ENCODE measurements around the gene ANKRD63. TPM values are rescaled to one million over a fixed set of nuclear protein-coding genes. Genes with fewer than 3 reads are reported as not detected.

ANKRD63 gene
- total and polyA plus RNA-seq, 2 donors (not counting 1 experiment from before 2014, with no cell fraction given) = 0.25 TPM; not detected in 1

GRCh38 chr15:40305281-40305680, 22.4 kb upstream of the ANKRD63 start:
- ChIA-PET POLR2A (interaction anchor here (1.5 kb wide), 1 partner anchor 18 kb away, joined by 4 read pairs; the partner anchor contains the start of gene INAFM2), CTCF (interaction anchor here (0.8 to 14.9 kb wide), 5 partner anchors 14 to 35 kb away, joined by 3 to 204 read pairs (median 5); partner anchors contain the start of gene CCDC9B)
- Histone ChIP-seq H2AFZ (ENCODE audit: insufficient read depth, low read depth, low read length, poor library complexity, severe bottlenecking) (no peak overlapping the region), H3K9ac (ENCODE audit: low read length) (no peak overlapping the region), H3K4me3 (ENCODE audit: control extremely low read depth in 1 of 5, extremely low read depth in 1 of 5, insufficient read depth in 1 of 5, low read depth in 2 of 5, low read length in 4 of 5) (no peak overlapping the region), H3K36me3 (replicated peaks in 1 of 2; ENCODE audit: control extremely low read depth in 1 of 2, control insufficient read depth in 1 of 2, extremely low read depth in 1 of 2, insufficient read depth in 2 of 2, low read length in 1 of 2) (peaks cover 0 to 43% of the 10 kb centered on the region in 2 experiments), H3K27ac (ENCODE audit: low read length in 2 of 2) (no peak overlapping the region), H3K4me1 (ENCODE audit: control insufficient read depth in 2 of 2, insufficient read depth in 2 of 2, low read length in 2 of 2) (peaks cover 25 to 36% of the 10 kb centered on the region in 2 donors), H3K79me2 (ENCODE audit: control insufficient read depth, insufficient read depth, low read length) (peaks cover 24% of the 10 kb centered on the region), H3K27me3 (replicated peaks in 1 of 4; ENCODE audit: control extremely low read depth in 1 of 4, control insufficient read depth in 3 of 4, insufficient read depth in 4 of 4, low read length in 3 of 4) (no peaks in the 10 kb centered on the region), H4K20me1 (ENCODE audit: control insufficient read depth, insufficient read depth, low read length, poor library complexity, severe bottlenecking) (no peaks in the 10 kb centered on the region), H3K9me3 (ENCODE audit: control extremely low read depth in 1 of 3, control insufficient read depth in 2 of 3, insufficient read depth in 1 of 3, low read length in 2 of 3) (peaks cover 0 to 7% (median 0%) of the 10 kb centered on the region in 3 donors), H3K4me2 (replicated peaks; ENCODE audit: low read depth, low read length, poor library complexity, severe bottlenecking) (no peak overlapping the region)
- intact Hi-C loops (cut with micrococcal nuclease) = no loop called here
- TF ChIP-seq EZH2 (IDR thresholded peaks at IDR 0.05; ENCODE audit: borderline replicate concordance, insufficient read depth, low read depth, low read length, poor library complexity, severe bottlenecking) (no peak), CTCF (IDR thresholded peaks at IDR 0.05) (no peak)
- H3K4me3 Mint-ChIP-seq = no peak overlapping the region
- no peaks in the 10 kb centered on the region for H3K9me3 Mint-ChIP-seq (ENCODE audit: insufficient read depth)
- 95% methylated on average over 3 of the region's 4 CpGs for WGBS (ENCODE audit: insufficient coverage)
- peaks cover 47% of the 10 kb centered on the region for H3K4me1 Mint-ChIP-seq
- no peak for DNase-seq
- H3K27me3 Mint-ChIP-seq = no peaks in the 10 kb centered on the region
- H3K27ac Mint-ChIP-seq = peak overlapping the region; percentile 32
- no peak for ATAC-seq (ENCODE audit: low read depth)

GRCh38 chr15:40303576-40303975, 20.7 kb upstream of the ANKRD63 start:
- no peak overlapping the region for H3K9ac ChIP-seq (ENCODE audit: low read length)
- 93% methylated on average over 1 of the region's 2 CpGs for WGBS (ENCODE audit: insufficient coverage)

More at GRCh38 chr15:40303576-40303975, 20.7 kb upstream of the ANKRD63 start:
- H3K4me3 ChIP-seq (ENCODE audit: control extremely low read depth in 1 of 5, extremely low read depth in 1 of 5, insufficient read depth in 1 of 5, low read depth in 2 of 5, low read length in 4 of 5) = no peak overlapping the region
- no peaks in the 10 kb centered on the region for H4K20me1 ChIP-seq (ENCODE audit: control insufficient read depth, insufficient read depth, low read length, poor library complexity, severe bottlenecking)
- peaks cover 17% of the 10 kb centered on the region for H3K79me2 ChIP-seq (ENCODE audit: control insufficient read depth, insufficient read depth, low read length)
- no peaks in the 10 kb centered on the region for H3K27me3 ChIP-seq (replicated peaks in 1 of 4; ENCODE audit: control extremely low read depth in 1 of 4, control insufficient read depth in 3 of 4, insufficient read depth in 4 of 4, low read length in 3 of 4)
- H3K9me3 ChIP-seq (ENCODE audit: control extremely low read depth in 1 of 3, control insufficient read depth in 2 of 3, insufficient read depth in 1 of 3, low read length in 2 of 3) = peaks cover 0 to 12% (median 0%) of the 10 kb centered on the region in 3 donors
- Mint-ChIP-seq H3K27me3 (no peaks in the 10 kb centered on the region), H3K27ac (no peak overlapping the region), H3K4me1 (peaks cover 30% of the 10 kb centered on the region), H3K9me3 (ENCODE audit: insufficient read depth) (peaks cover 6% of the 10 kb centered on the region), H3K4me3 (no peak overlapping the region)
- no peak overlapping the region for H3K27ac ChIP-seq (ENCODE audit: low read length in 2 of 2)
- ChIA-PET CTCF (interaction anchor here (1.2 to 14.9 kb wide), 3 partner anchors 18 to 37 kb away, joined by 9 to 204 read pairs (median 31); partner anchors contain the start of gene CCDC9B), POLR2A (no interaction called here)
- H3K4me2 ChIP-seq (replicated peaks; ENCODE audit: low read depth, low read length, poor library complexity, severe bottlenecking) = no peak overlapping the region
- H3K4me1 ChIP-seq (ENCODE audit: control insufficient read depth in 2 of 2, insufficient read depth in 2 of 2, low read length in 2 of 2) = peaks cover 14 to 21% of the 10 kb centered on the region in 2 donors
- ATAC-seq (ENCODE audit: low read depth) (no peak), DNase-seq (no peak)
- no peak overlapping the region for H2AFZ ChIP-seq (ENCODE audit: insufficient read depth, low read depth, low read length, poor library complexity, severe bottlenecking)
- no peak for TF ChIP-seq CTCF (IDR thresholded peaks at IDR 0.05)
- TF ChIP-seq EZH2 (IDR thresholded peaks at IDR 0.05; ENCODE audit: borderline replicate concordance, insufficient read depth, low read depth, low read length, poor library complexity, severe bottlenecking) = no peak
- intact Hi-C loops (cut with micrococcal nuclease) = no loop called here
- H3K36me3 ChIP-seq (replicated peaks in 1 of 2; ENCODE audit: control extremely low read depth in 1 of 2, control insufficient read depth in 1 of 2, extremely low read depth in 1 of 2, insufficient read depth in 2 of 2, low read length in 1 of 2) = peaks cover 0 to 52% of the 10 kb centered on the region in 2 experiments

All from B cell (primary cell).